ENCODE data around the gene ZBTB14. TPM values are rescaled to one million over a fixed set of nuclear protein-coding genes. Genes with fewer than 3 reads are reported as not detected.

The ZBTB14 gene
- total RNA-seq, 1 experiment from 2014 or later, result 8.2 TPM

- no peak overlapping the region for H3K4me2 ChIP-seq (ENCODE audit: low read length)
- TF ChIP-seq ZFX (IDR thresholded peaks at IDR 0.05) (no peak), POLR2A (IDR thresholded peaks at IDR 0.05; ENCODE audit: borderline replicate concordance, extremely low read depth, insufficient read depth, insufficient read length) (no peak), YY1 (IDR thresholded peaks at IDR 0.05; ENCODE audit: extremely low read depth, insufficient replicate concordance, low read depth, low read length) (no peak), ELF1 (IDR thresholded peaks at IDR 0.05; ENCODE audit: borderline replicate concordance, low read depth) (no peak), TCF7L2 (IDR thresholded peaks at IDR 0.05; ENCODE audit: borderline replicate concordance, extremely low read depth, insufficient read depth, insufficient read length) (no peak), SP1 (IDR thresholded peaks at IDR 0.05; ENCODE audit: low read depth) (no peak), SIN3A (IDR thresholded peaks at IDR 0.05; ENCODE audit: low read depth) (no peak), SRF (IDR thresholded peaks at IDR 0.05; ENCODE audit: low read depth) (no peak), MAX (IDR thresholded peaks at IDR 0.05) (no peak), ZBTB33 (IDR thresholded peaks at IDR 0.05; ENCODE audit: extremely low read depth, insufficient replicate concordance, low read length) (no peak)
- no TSS peak for BruUV-seq (replicated peaks)
- intact Hi-C loops (cut with micrococcal nuclease), result no loop called here
- H3K9me2 ChIP-seq (ENCODE audit: insufficient read depth), result no peaks in the 10 kb centered on the region
- H3K9me3 ChIP-seq (ENCODE audit: control insufficient read depth in 1 of 2, insufficient read depth in 1 of 2, low read depth in 1 of 2, low read length in 2 of 2), result no peaks in the 10 kb centered on the region
- peaks cover 15 to 19% of the 10 kb centered on the region in 2 experiments for H3K4me1 ChIP-seq (ENCODE audit: control insufficient read depth in 1 of 2, insufficient read depth in 2 of 2, low read length in 2 of 2)
- ChIA-PET POLR2A (no interaction called here), RAD21 (ENCODE audit: low non-redundant PET in 1 of 2, low total read pairs in 2 of 2, uncharacterized antibody in 2 of 2, unreplicated experiment in 2 of 2) (no interaction called here), CTCF (no interaction called here)
- peaks cover 5% of the 10 kb centered on the region; the same call in 1 of the 2 replicates for H3K27me3 ChIP-seq (ENCODE audit: insufficient read depth, low read length)
- H3K36me3 ChIP-seq (ENCODE audit: control insufficient read depth in 1 of 2, insufficient read depth in 2 of 2, low read length in 2 of 2), result no peaks in the 10 kb centered on the region
- peaks cover 7% of the 10 kb centered on the region; the same call in 1 of the 2 replicates for H3K79me2 ChIP-seq (ENCODE audit: insufficient read depth, low read length)
- no peak overlapping the region for H3K4me3 ChIP-seq (replicated peaks in 1 of 2; ENCODE audit: low read depth in 1 of 2, low read length in 2 of 2)
- ATAC-seq (no peak), DNase-seq (ENCODE audit: low read depth, low spot score) (no peak)
- H4K20me1 ChIP-seq (ENCODE audit: insufficient read depth), result no peaks in the 10 kb centered on the region
- no peak overlapping the region for H2AFZ ChIP-seq (ENCODE audit: low read depth, low read length, poor library complexity, severe bottlenecking)
- no peak overlapping the region for H3K9ac ChIP-seq (ENCODE audit: low read length)
- H3K27ac ChIP-seq (ENCODE audit: low read depth, low read length), result no peak overlapping the region
Observed at GRCh38 chr18:5297597-5297996, 2.1 kb upstream of the ZBTB14 start.
